Measurements from ENCODE around the gene CHEK2.

- TF ChIP-seq, protein P1, sequence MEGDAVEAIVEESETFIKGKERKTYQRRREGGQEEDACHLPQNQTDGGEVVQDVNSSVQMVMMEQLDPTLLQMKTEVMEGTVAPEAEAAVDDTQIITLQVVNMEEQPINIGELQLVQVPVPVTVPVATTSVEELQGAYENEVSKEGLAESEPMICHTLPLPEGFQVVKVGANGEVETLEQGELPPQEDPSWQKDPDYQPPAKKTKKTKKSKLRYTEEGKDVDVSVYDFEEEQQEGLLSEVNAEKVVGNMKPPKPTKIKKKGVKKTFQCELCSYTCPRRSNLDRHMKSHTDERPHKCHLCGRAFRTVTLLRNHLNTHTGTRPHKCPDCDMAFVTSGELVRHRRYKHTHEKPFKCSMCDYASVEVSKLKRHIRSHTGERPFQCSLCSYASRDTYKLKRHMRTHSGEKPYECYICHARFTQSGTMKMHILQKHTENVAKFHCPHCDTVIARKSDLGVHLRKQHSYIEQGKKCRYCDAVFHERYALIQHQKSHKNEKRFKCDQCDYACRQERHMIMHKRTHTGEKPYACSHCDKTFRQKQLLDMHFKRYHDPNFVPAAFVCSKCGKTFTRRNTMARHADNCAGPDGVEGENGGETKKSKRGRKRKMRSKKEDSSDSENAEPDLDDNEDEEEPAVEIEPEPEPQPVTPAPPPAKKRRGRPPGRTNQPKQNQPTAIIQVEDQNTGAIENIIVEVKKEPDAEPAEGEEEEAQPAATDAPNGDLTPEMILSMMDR (IDR thresholded peaks at IDR 0.05): no peak
- no peak for TF ChIP-seq POLR2A (IDR thresholded peaks at IDR 0.05)
Observed at GRCh38 chr22:28768701-28769393, 27.2 kb upstream of the CHEK2 start.

Measured in prostate gland (tissue), 2 donors.